GM18511 (cell line): ENCODE results near the gene MED25.

Experiments
- ATAC-seq: cut with Tn5 transposase; IDR thresholded peaks from one replicate; pipeline ENCODE4 v1.9.1; 2021; ENCODE audit warnings: mild to moderate bottlenecking, moderate library complexity; ENCODE audit not compliant: unreplicated experiment

The MED25 gene

GRCh38 chr19:49798574-49798973, 19.5 kb upstream of the MED25 start:
- ATAC-seq, result no peak

- ATAC-seq, result no peak
Measured at GRCh38 chr19:49799271-49799797, 18.8 kb upstream of the MED25 start.

GRCh38 chr19:49799798-49800376, 18.2 kb upstream of the MED25 start:
- ATAC-seq, result no peak

- ATAC-seq, result no peak
Measured at GRCh38 chr19:49800771-49801170, 17.3 kb upstream of the MED25 start.

- no peak for ATAC-seq
Measured at GRCh38 chr19:49801401-49801888, 16.6 kb upstream of the MED25 start.

GRCh38 chr19:49801966-49802661, 16.0 kb upstream of the MED25 start:
- no peak for ATAC-seq

GRCh38 chr19:49802836-49803528, 15.1 kb upstream of the MED25 start:
- ATAC-seq, result no peak

GRCh38 chr19:49803529-49803856, 14.6 kb upstream of the MED25 start:
- ATAC-seq, result no peak

- no peak for ATAC-seq
Measured at GRCh38 chr19:49805822-49806619, 12.1 kb upstream of the MED25 start.

- no peak for ATAC-seq
Measured at GRCh38 chr19:49806620-49806959, 11.5 kb upstream of the MED25 start.

- ATAC-seq, result no peak
Measured at GRCh38 chr19:49807058-49807903, 10.8 kb upstream of the MED25 start.

- no peak for ATAC-seq
Measured at GRCh38 chr19:49807904-49808675, 10.0 kb upstream of the MED25 start.

- ATAC-seq, result no peak
Measured at GRCh38 chr19:49808711-49809159, 9.4 kb upstream of the MED25 start.

- no peak for ATAC-seq
Measured at GRCh38 chr19:49809160-49809940, 8.7 kb upstream of the MED25 start.

- ATAC-seq, result no peak
Measured at GRCh38 chr19:49809941-49810389, 8.1 kb upstream of the MED25 start.

- no peak for ATAC-seq
Measured at GRCh38 chr19:49811328-49811727, 6.8 kb upstream of the MED25 start.

GRCh38 chr19:49812452-49812996, 5.6 kb upstream of the MED25 start:
- no peak for ATAC-seq
